HG03354 (cell line): Measurements from ENCODE around the gene SPTBN1.

Source experiments
- ATAC-seq: cut with Tn5 transposase; IDR thresholded peaks from one replicate; pipeline ENCODE4 v1.9.1; 2021; ENCODE audit warnings: mild to moderate bottlenecking; ENCODE audit not compliant: unreplicated experiment, poor library complexity, severe bottlenecking

The SPTBN1 gene

GRCh38 chr2:54545702-54546450 lies 89.7 kb downstream of the SPTBN1 start:
- peak; percentile 81 for ATAC-seq

- peak; percentile 1 for ATAC-seq
Measured at GRCh38 chr2:54546518-54546917, 90.4 kb downstream of the SPTBN1 start.

GRCh38 chr2:54546923-54547720 lies 91.0 kb downstream of the SPTBN1 start:
- ATAC-seq, result peak; percentile 55

GRCh38 chr2:54549430-54549829 lies 93.3 kb downstream of the SPTBN1 start:
- no peak for ATAC-seq

- no peak for ATAC-seq
Measured at GRCh38 chr2:54549917-54550518, 93.9 kb downstream of the SPTBN1 start.

- no peak for ATAC-seq
Measured at GRCh38 chr2:54550547-54550946, 94.4 kb downstream of the SPTBN1 start.

- ATAC-seq, result peak; percentile 65
Measured at GRCh38 chr2:54551123-54551756, 95.1 kb downstream of the SPTBN1 start.

- no peak for ATAC-seq
Measured at GRCh38 chr2:54553075-54553474, 96.9 kb downstream of the SPTBN1 start.

- no peak for ATAC-seq
Measured at GRCh38 chr2:54553775-54554174, 97.6 kb downstream of the SPTBN1 start.

- ATAC-seq, result no peak
Measured at GRCh38 chr2:54555318-54555837, 99.3 kb downstream of the SPTBN1 start.

GRCh38 chr2:54556621-54557121 lies 100.5 kb downstream of the SPTBN1 start:
- ATAC-seq, result no peak

- ATAC-seq, result no peak
Measured at GRCh38 chr2:54557211-54557600, 101.1 kb downstream of the SPTBN1 start.

- peak; percentile 46 for ATAC-seq
Measured at GRCh38 chr2:54557601-54558187, 101.6 kb downstream of the SPTBN1 start.

- peak; percentile 54 for ATAC-seq
Measured at GRCh38 chr2:54558188-54559005, 102.3 kb downstream of the SPTBN1 start.

GRCh38 chr2:54559006-54559445 lies 102.9 kb downstream of the SPTBN1 start:
- ATAC-seq, result no peak

GRCh38 chr2:54559593-54560145 lies 103.5 kb downstream of the SPTBN1 start:
- no peak for ATAC-seq

- peak; percentile 56 for ATAC-seq
Measured at GRCh38 chr2:54560146-54560881, 104.2 kb downstream of the SPTBN1 start.

- ATAC-seq, result no peak
Measured at GRCh38 chr2:54561010-54561409, 104.9 kb downstream of the SPTBN1 start.
